Epithelial cell of esophagus (primary cell): ENCODE results near the gene ABI1.
A peak's percentile ranks its signal among the peaks of the same experiment; 100 is the strongest.

ENCODE experiments used
- DNase-seq: peaks from one replicate; pipeline ENCODE4 v3.0.0; 2010; ENCODE audit warnings: low read depth
- H3K4me3 ChIP-seq: 2 replicates; pipeline ENCODE4 v1.5.1; 2011; ENCODE audit warnings: mild to moderate bottlenecking, low read length, control low read depth
- CTCF ChIP-seq: IDR thresholded peaks from 2 replicates; pipeline ENCODE4 v1.5.1; 2011; ENCODE audit warnings: low read depth, mild to moderate bottlenecking, low read length, control low read depth, inconsistent platforms; ENCODE audit not compliant: insufficient read depth; ENCODE audit errors: missing control alignments

Gene ABI1

DNA sequence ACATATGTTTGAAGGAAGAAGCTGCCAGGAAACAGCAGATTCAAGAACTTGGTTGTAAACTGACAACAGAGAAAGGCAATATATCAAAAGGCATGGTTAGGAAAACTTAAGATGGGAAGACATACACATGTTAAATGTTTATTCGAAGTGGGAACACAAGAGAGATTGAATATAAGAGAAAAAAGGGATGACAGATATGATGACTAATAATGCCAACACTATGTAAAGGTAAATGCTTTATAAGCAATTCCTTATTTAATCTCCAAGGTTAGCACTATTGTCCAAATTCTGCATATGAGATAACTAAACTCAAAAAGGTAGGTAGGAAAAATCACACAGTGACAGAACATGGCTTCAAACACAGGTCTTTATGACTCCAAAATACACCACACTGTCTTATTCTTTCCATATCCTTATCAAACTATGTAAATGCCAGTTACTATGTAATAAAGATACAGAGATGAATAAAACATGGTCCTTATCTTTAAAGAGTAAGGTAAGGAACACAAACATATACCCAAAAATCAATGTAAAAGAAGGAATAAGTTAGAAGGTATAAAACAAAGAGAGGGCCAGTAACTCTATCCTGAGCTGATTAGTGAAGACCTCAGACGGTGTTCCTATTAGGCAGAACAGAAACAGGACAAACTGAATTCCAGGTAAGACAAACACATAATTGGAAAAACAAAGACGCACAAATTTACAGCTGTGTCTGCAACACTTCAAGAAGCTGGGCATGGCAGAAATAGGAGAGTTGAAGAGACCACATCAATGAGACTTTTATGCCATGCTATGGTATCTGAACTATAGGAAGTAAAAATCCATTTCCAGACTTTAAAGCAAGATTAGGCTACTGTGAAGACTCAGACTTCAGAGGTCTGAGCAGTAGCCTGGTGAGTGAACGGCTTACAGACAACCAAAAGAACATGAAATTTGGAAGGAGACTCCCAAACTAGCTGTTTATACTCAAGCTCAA, 56.1 kb downstream of the ABI1 start:
- no peak for TF ChIP-seq CTCF
- no peak overlapping the region for H3K4me3 ChIP-seq
- peak; percentile 31 for DNase-seq

DNA sequence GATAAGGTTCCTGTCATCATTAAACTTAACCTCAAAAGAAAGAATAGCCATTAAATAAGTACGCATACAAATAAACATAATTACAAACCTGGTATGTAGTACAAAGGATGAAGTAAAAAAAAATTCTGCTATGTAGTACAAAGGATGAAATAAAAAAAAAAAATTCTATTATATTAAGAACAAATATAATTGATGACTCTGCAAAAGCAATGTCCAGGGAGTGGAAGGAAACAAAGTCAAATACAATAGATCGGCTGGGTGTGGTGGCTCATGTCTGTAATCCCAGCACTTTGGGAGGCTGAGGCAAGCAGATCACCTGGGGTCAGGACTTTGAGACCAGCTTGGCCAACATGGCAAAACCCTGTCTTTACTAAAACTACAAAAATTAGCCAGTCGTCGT, 56.9 kb downstream of the ABI1 start:
- no peak overlapping the region for H3K4me3 ChIP-seq
- no peak for DNase-seq
- no peak for TF ChIP-seq CTCF

GRCh38 chr10:26802527-26802926, 58.2 kb downstream of the ABI1 start:
- H3K4me3 ChIP-seq = no peak overlapping the region
- no peak for DNase-seq
- TF ChIP-seq CTCF = no peak

GRCh38 chr10:26801831-26802230, 58.9 kb downstream of the ABI1 start:
- no peak for TF ChIP-seq CTCF
- H3K4me3 ChIP-seq = no peak overlapping the region
- DNase-seq = no peak

- no peak overlapping the region for H3K4me3 ChIP-seq
- no peak for TF ChIP-seq CTCF
- no peak for DNase-seq
These were observed 59.5 kb downstream of the ABI1 start for GRCh38 chr10:26801274-26801673.

DNA sequence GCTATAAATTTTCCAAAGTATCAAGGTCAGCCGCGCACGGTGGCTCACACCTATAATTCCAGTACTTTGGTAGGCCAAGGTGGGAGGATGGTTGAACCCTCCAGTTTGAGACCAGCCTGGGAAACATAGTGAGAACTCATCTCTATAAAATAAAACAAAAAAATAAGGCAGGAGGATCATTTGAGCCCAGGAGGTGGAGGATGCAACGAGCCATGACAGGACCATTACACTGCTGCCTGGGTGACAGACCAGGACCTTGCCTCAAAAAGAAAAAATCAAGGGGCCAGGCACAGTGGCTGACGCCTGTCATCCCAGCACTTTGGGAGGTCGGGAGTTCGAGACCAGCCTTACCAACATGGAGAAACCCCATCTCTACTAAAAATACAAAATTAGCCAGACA, 60.3 kb downstream of the ABI1 start:
- TF ChIP-seq CTCF = no peak
- DNase-seq = no peak
- no peak overlapping the region for H3K4me3 ChIP-seq

DNA sequence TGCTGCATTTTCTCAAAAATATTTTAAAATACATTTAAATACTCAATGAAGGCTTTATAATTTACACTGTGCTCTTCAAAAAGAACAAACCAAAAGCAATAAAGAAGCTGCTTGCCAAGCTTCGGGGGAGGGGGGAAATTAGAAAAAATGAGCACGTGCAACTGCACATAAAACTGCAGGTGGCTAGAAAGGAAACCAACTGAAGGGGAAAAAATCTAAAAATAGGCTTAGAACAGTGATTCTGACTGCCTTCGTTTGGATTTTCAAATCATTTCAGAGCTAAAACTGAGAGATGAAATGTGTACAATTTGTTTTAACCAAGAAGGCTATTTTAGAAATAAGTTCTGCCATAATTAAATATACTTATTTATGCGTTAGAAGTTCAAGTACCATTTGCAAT, 61.4 kb downstream of the ABI1 start:
- TF ChIP-seq CTCF = no peak
- no peak for DNase-seq
- no peak overlapping the region for H3K4me3 ChIP-seq
